OCI-LY3 (cell line): ENCODE results near the gene PI4K2B.

Experiments
- EZH2phosphoT487 ChIP-seq: fragments of 200-600 bp; shearing (Covaris generic); IDR thresholded peaks from 2 replicates; pipeline ENCODE4 v1.6.1; 2018; ENCODE audit warnings: antibody characterized with exemption, mixed run types, low read depth
- TF ChIP-seq, protein P1 (sequence below): fragments of 200-600, 300-600 bp; sonication (generic); IDR thresholded peaks from 2 replicates; pipeline ENCODE4 v1.5.1; 2014; ENCODE audit warnings: antibody characterized with exemption, low read length, low read depth

DNA sequence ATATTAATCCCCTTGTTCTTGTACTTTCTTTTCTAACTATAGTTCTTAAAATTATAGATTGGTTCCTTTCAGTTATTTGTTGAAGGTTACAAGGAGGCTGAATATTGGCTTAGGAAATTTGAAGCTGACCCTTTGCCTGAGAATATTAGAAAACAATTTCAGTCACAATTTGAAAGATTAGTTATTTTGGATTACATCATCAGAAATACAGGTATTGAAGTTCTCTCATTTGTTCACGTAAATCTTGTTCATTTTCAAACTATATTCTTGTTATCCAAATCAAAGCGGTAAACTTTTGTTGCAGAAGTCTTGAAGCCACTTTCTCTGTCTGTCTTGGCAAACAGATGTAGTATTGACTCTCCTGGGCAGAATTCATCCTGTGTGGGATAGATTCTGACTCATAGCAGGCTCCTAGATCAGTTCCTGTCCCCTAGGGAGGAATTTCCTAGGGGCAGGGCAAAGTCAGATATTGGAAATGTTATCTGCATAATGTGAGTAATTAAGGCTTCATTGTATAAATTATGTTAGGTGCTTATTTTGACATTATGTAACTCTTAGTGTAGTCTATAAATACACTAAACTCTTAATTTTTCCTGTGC is 25.2 kb downstream of the PI4K2B start:
- TF ChIP-seq, protein P1, sequence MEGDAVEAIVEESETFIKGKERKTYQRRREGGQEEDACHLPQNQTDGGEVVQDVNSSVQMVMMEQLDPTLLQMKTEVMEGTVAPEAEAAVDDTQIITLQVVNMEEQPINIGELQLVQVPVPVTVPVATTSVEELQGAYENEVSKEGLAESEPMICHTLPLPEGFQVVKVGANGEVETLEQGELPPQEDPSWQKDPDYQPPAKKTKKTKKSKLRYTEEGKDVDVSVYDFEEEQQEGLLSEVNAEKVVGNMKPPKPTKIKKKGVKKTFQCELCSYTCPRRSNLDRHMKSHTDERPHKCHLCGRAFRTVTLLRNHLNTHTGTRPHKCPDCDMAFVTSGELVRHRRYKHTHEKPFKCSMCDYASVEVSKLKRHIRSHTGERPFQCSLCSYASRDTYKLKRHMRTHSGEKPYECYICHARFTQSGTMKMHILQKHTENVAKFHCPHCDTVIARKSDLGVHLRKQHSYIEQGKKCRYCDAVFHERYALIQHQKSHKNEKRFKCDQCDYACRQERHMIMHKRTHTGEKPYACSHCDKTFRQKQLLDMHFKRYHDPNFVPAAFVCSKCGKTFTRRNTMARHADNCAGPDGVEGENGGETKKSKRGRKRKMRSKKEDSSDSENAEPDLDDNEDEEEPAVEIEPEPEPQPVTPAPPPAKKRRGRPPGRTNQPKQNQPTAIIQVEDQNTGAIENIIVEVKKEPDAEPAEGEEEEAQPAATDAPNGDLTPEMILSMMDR, result no peak
- no peak for TF ChIP-seq EZH2phosphoT487
